H1 (cell line): ENCODE results near the gene SLC2A14. TPM values are rescaled to one million over a fixed set of nuclear protein-coding genes. Genes with fewer than 3 reads are reported as not detected.

Experiments
- CTCF ChIA-PET: fragments of 300-600 bp; sonication (Branson Sonifier 250); formaldehyde crosslinking; loops from one replicate; lab custom pipeline; 2021; ENCODE audit not compliant: partially characterized antibody; lab: Charles Lee
- POLR2A ChIA-PET: fragments of 300-600 bp; sonication (Branson Sonifier 250); formaldehyde crosslinking; loops from one replicate; lab custom pipeline; 2021; ENCODE audit warnings: inconsistent platforms; ENCODE audit not compliant: partially characterized antibody; lab: Charles Lee
- DNase-seq, 2 experiments: peaks; one replicate each; pipeline versions ENCODE4 v3.0.0 to v3.0.0-alpha.2; 2010 to 2022; ENCODE audit warnings: low spot score in 2 of 2, low read depth in 1 of 2, mixed read lengths in 1 of 2
- FAIRE-seq: peaks from 2 replicates; lab custom pipeline; 2011; peaks lifted over from hg19 to GRCh38; lab: Jason Lieb, UNC
- H2AFZ ChIP-seq: 2 replicates; pipeline ENCODE4 v1.8.1; 2012; ENCODE audit warnings: low read length, inconsistent platforms
- H2AK5ac ChIP-seq: 2 replicates; pipeline ENCODE4 v1.6.1; 2013; ENCODE audit warnings: low read depth, low read length
- H2BK120ac ChIP-seq: replicated peaks from 2 replicates; pipeline ENCODE3; 2013; ENCODE audit warnings: low read depth, low read length, inconsistent platforms
- H2BK12ac ChIP-seq: 2 replicates; pipeline ENCODE4 v1.6.1; 2013; ENCODE audit warnings: low read depth, low read length
- H2BK15ac ChIP-seq: 2 replicates; pipeline ENCODE4 v1.6.1; 2013; ENCODE audit warnings: low read length
- H2BK20ac ChIP-seq: 2 replicates; pipeline ENCODE4 v1.6.1; 2013; ENCODE audit warnings: low read length
- H2BK5ac ChIP-seq: 2 replicates; pipeline ENCODE4 v1.6.1; 2013; ENCODE audit warnings: low read depth, low read length
- H3K14ac ChIP-seq: 2 replicates; pipeline ENCODE4 v1.6.1; 2013; ENCODE audit warnings: inconsistent platforms; ENCODE audit not compliant: insufficient read length
- H3K18ac ChIP-seq: 2 replicates; pipeline ENCODE4 v1.6.1; 2013; ENCODE audit warnings: low read length; ENCODE audit errors: extremely low read depth
- H3K23ac ChIP-seq: 2 replicates; pipeline ENCODE4 v1.6.1; 2013; ENCODE audit warnings: inconsistent platforms; ENCODE audit not compliant: insufficient read length
- H3K23me2 ChIP-seq: 2 replicates; pipeline ENCODE4 v1.6.1; 2013; ENCODE audit warnings: low read depth, low read length
- H3K27ac ChIP-seq: 2 replicates; pipeline ENCODE4 v1.6.1; 2011; ENCODE audit warnings: low read depth, low read length, inconsistent platforms
- H3K27me3 ChIP-seq, 4 experiments: replicated peaks in 1 of 4; 1 replicate in 1 of 4; 2 replicates in 3 of 4; pipeline versions ENCODE4 v1.6.1 to v1.8.1; 2011 to 2013; ENCODE audit warnings: low read length in 3 of 4, mild to moderate bottlenecking in 3 of 4, inconsistent platforms in 2 of 4, mixed read lengths in 2 of 4, moderate library complexity in 1 of 4; ENCODE audit not compliant: control insufficient read depth in 3 of 4, insufficient read depth in 3 of 4; ENCODE audit errors: extremely low read depth in 1 of 4
- H3K36me3 ChIP-seq, 4 experiments: 2 replicates each; pipeline versions ENCODE4 v1.6.1 to v1.8.1; 2011 to 2013; ENCODE audit warnings: mild to moderate bottlenecking in 4 of 4, low read length in 3 of 4, moderate library complexity in 2 of 4, control low read depth in 1 of 4, inconsistent platforms in 1 of 4; ENCODE audit not compliant: insufficient read depth in 4 of 4, control insufficient read depth in 2 of 4
- H3K4ac ChIP-seq: replicated peaks from 2 replicates; pipeline ENCODE3; 2013; ENCODE audit warnings: low read length, low read depth, mixed read lengths, inconsistent platforms; ENCODE audit not compliant: insufficient read length
- H3K4me1 ChIP-seq, 4 experiments: replicated peaks in 1 of 4; 1 replicate in 1 of 4; 2 replicates in 3 of 4; pipeline versions ENCODE4 v1.6.1 to v1.8.1; 2011 to 2013; ENCODE audit warnings: low read length in 3 of 4, inconsistent platforms in 2 of 4, mixed read lengths in 1 of 4; ENCODE audit not compliant: insufficient read depth in 4 of 4, control insufficient read depth in 3 of 4
- H3K4me2 ChIP-seq, 2 experiments: 2 replicates each; pipeline versions ENCODE4 v1.6.1 to v1.8.1; 2011 to 2013; ENCODE audit warnings: low read depth in 2 of 2, low read length in 2 of 2, control low read depth in 1 of 2, inconsistent platforms in 1 of 2, mild to moderate bottlenecking in 1 of 2; ENCODE audit not compliant: insufficient read depth in 1 of 2
- H3K4me3 ChIP-seq, 4 experiments: fragments of 200-600, 300-600 bp in 1 of 4; sonication (generic), shearing (Covaris generic), sonication (Bioruptor Twin) in 1 of 4; 2 replicates each; pipeline versions ENCODE4 v1.5.1 to v1.8.1; 2011 to 2016; ENCODE audit warnings: low read length in 4 of 4, low read depth in 3 of 4, control low read depth in 2 of 4, inconsistent platforms in 2 of 4, mild to moderate bottlenecking in 2 of 4, mixed read lengths in 1 of 4, moderate library complexity in 1 of 4; ENCODE audit not compliant: insufficient read depth in 2 of 4; ENCODE audit errors: extremely low read depth in 1 of 4
- H3K56ac ChIP-seq: replicated peaks from 2 replicates; pipeline ENCODE3; 2013; ENCODE audit warnings: low read depth, mild to moderate bottlenecking, mixed read lengths, low read length, inconsistent platforms; ENCODE audit not compliant: insufficient read length
- H3K79me1 ChIP-seq: 2 replicates; pipeline ENCODE4 v1.6.1; 2013; ENCODE audit warnings: low read depth, low read length, control low read depth
- H3K79me2 ChIP-seq, 2 experiments: 2 replicates each; pipeline versions ENCODE4 v1.6.1 to v1.8.1; 2012 to 2013; ENCODE audit warnings: low read length in 2 of 2, mild to moderate bottlenecking in 2 of 2, inconsistent platforms in 1 of 2; ENCODE audit not compliant: insufficient read depth in 2 of 2, control insufficient read depth in 1 of 2
- H3K9ac ChIP-seq, 4 experiments: replicated peaks in 1 of 4; 1 replicate in 1 of 4; 2 replicates in 3 of 4; pipeline versions ENCODE4 v1.6.1 to v1.8.1; 2011 to 2013; ENCODE audit warnings: low read depth in 3 of 4, low read length in 3 of 4, control low read depth in 2 of 4, mild to moderate bottlenecking in 2 of 4, moderate library complexity in 2 of 4, inconsistent platforms in 1 of 4; ENCODE audit errors: extremely low read depth in 1 of 4
- H3K9me3 ChIP-seq, 2 experiments: 2 replicates each; pipeline versions ENCODE4 v1.6.1 to v1.8.1; 2012 to 2013; ENCODE audit warnings: mild to moderate bottlenecking in 2 of 2, moderate library complexity in 2 of 2, control low read depth in 1 of 2, inconsistent platforms in 1 of 2, low read depth in 1 of 2, low read length in 1 of 2, mixed read lengths in 1 of 2; ENCODE audit not compliant: insufficient read depth in 2 of 2
- H4K20me1 ChIP-seq, 2 experiments: replicated peaks in 1 of 2; 2 replicates each; pipeline versions ENCODE3 to v1.8.1; 2011 to 2013; ENCODE audit warnings: inconsistent platforms in 2 of 2, low read length in 2 of 2, mild to moderate bottlenecking in 1 of 2; ENCODE audit not compliant: insufficient read depth in 2 of 2, control insufficient read depth in 1 of 2
- H4K5ac ChIP-seq: 2 replicates; pipeline ENCODE4 v1.6.1; 2013; ENCODE audit warnings: low read length, low read depth, mixed read lengths, inconsistent platforms; ENCODE audit not compliant: insufficient read length
- H4K8ac ChIP-seq: 2 replicates; pipeline ENCODE4 v1.8.0; 2013; ENCODE audit warnings: mild to moderate bottlenecking, moderate library complexity, low read length, inconsistent platforms; ENCODE audit not compliant: insufficient read depth; ENCODE audit errors: extremely low read depth
- H4K91ac ChIP-seq: replicated peaks from 2 replicates; pipeline ENCODE3; 2013; ENCODE audit warnings: low read length, mixed read lengths, inconsistent platforms; ENCODE audit not compliant: insufficient read length
- CBX8 ChIP-seq: fragments of 300-800, 300-1000 bp; sonication (generic); IDR thresholded peaks from 2 replicates; pipeline ENCODE4 v1.7.1; 2016; ENCODE audit warnings: low read depth, low read length, borderline replicate concordance
- CHD2 ChIP-seq: IDR thresholded peaks from 2 replicates; pipeline ENCODE4 v1.6.1; 2012; ENCODE audit warnings: low read length, improper control_type of control experiment
- EZH2 ChIP-seq: fragments of 200-600 bp; sonication (generic); IDR thresholded peaks from 2 replicates; pipeline ENCODE4 v1.7.1; 2012; ENCODE audit warnings: low read depth, mild to moderate bottlenecking, moderate library complexity, low read length, inconsistent platforms; ENCODE audit not compliant: severe bottlenecking
- JUN ChIP-seq: IDR thresholded peaks from 2 replicates; pipeline ENCODE4 v1.6.1; 2011; ENCODE audit warnings: low read depth, mild to moderate bottlenecking, improper control_type of control experiment, low read length
- PHF8 ChIP-seq: fragments of 200-600 bp; sonication (generic); conservative IDR thresholded peaks from 2 replicates; pipeline ENCODE4 v1.7.1; 2012; ENCODE audit warnings: low read depth, mild to moderate bottlenecking, inconsistent platforms, low read length, moderate library complexity
- RFX5 ChIP-seq: IDR thresholded peaks from 2 replicates; pipeline ENCODE4 v1.6.1; 2011; ENCODE audit warnings: low read depth, low read length, improper control_type of control experiment, borderline replicate concordance
- YY1 ChIP-seq: IDR thresholded peaks from 2 replicates; pipeline ENCODE4 v1.6.1; 2011; ENCODE audit warnings: low read depth, mild to moderate bottlenecking, low read length
- WGBS, 2 experiments: shearing (Covaris generic) in 1 of 2; methylation state at CpG; one replicate each; pipeline versions ENCODE4 v1.1.6 to v1.1.7; 2013 to 2015; ENCODE audit warnings: low lambda C conversion rate in 2 of 2, mixed read lengths in 2 of 2, inconsistent platforms in 1 of 2, low coverage in 1 of 2, missing lambda C conversion rate in 1 of 2; ENCODE audit not compliant: insufficient replicate concordance in 2 of 2, insufficient coverage in 1 of 2, insufficient read length in 1 of 2; ENCODE audit errors: extremely low coverage in 1 of 2, missing lambda C conversion rate in 1 of 2; 5-methylcytosine and 5-hydroxymethylcytosine counted together
- polyA plus RNA-seq, 7 experiments: library from polyadenylated mRNA; depleted of rRNA in 3 of 7; stranded (reverse) in 5 of 7; unstranded in 2 of 7; fragments of >200 nt in 5 of 7; fragments of 200-250 nt in 2 of 7; gene quantifications; 1 replicate in 5 of 7; 2 replicates in 1 of 7; 4 replicates in 1 of 7; pipeline versions ENCODE4 v1.2.1 to v1.2.3, GENCODE V29; 2011 to 2013; ENCODE audit warnings: missing spikeins in 2 of 7, mixed read lengths in 2 of 7
- total RNA-seq: library from RNA; stranded (reverse); fragmentation: NEBNext Ultra II Directional; extraction: Animal tissue kit (Norgen Biotek cat#: 25700); gene quantifications from 2 replicates; pipeline ENCODE4 v1.2.1, GENCODE V29; 2021

SLC2A14 gene
- total and polyA plus RNA-seq, 2 of the 8 experiments (the other 6 are each of a cell fraction or from before 2014, with no cell fraction given): 11.1 to 19.3 TPM

GRCh38 chr12:7905071-7905470 lies 32.4 kb upstream of the SLC2A14 start:
- Histone ChIP-seq H3K23me2 (0 out of 2 replicates have a peak, but pooled peaks cover 3% of the 10 kb centered on the region), H2AK5ac (no peak overlapping the region), H3K56ac (peak overlapping the region; percentile 90), H3K23ac (no peak overlapping the region), H4K20me1 (no peaks in the 10 kb centered on the region), H3K79me1 (no peaks in the 10 kb centered on the region)
- FAIRE-seq: no peak
- no peak for TF ChIP-seq RFX5
- no peak for TF ChIP-seq CHD2
- no peak for TF ChIP-seq EZH2
- TF ChIP-seq JUN: no peak
- TF ChIP-seq PHF8: no peak
- TF ChIP-seq YY1: no peak
- no peak for TF ChIP-seq CBX8
- TF ChIP-seq, all 59 proteins: peak for 0
- Histone ChIP-seq H3K27ac (peak overlapping the region; percentile 43; the same call in 1 of the 2 replicates), H3K79me2 (no peaks in the 10 kb centered on the region), H3K9ac (no peak overlapping the region; a peak in 1 of 7 replicates), H3K27me3 (no peaks in the 10 kb centered on the region), H3K14ac (no peak overlapping the region), H4K8ac (no peak overlapping the region), H3K4me2 (peak overlapping the region; percentile 50 to 52; a peak in 3 of 4 replicates), H2BK5ac (peak overlapping the region; percentile 86), H3K36me3 (no peaks in the 10 kb centered on the region), H4K91ac (peak overlapping the region; percentile 73), H3K4ac (no peak overlapping the region), H2BK15ac (no peak overlapping the region), H3K4me3 (peak overlapping the region in 1 of 4 experiments; percentile 45; a peak in 1 of 8 replicates), H2BK20ac (no peak overlapping the region), H2BK120ac (peak overlapping the region; percentile 9), H3K9me3 (no peaks in the 10 kb centered on the region), H4K5ac (peak overlapping the region; percentile 85), H3K4me1 (peaks cover 2 to 12% (median 6%) of the 10 kb centered on the region in 4 experiments; a peak in 5 of 7 replicates), H2AFZ (no peak overlapping the region), H3K18ac (no peak overlapping the region; the same call in 1 of the 2 replicates), H2BK12ac (no peak overlapping the region)
- DNase-seq: no peak
- ChIA-PET CTCF (interaction anchor here (0.7 to 5.0 kb wide), 11 partner anchors 11 to 107 kb away, joined by 3 to 37 read pairs (median 4); no protein-coding TSS in a partner anchor), POLR2A (interaction anchor here (0.8 to 3.3 kb wide), 13 partner anchors 13 to 264 kb away, joined by 3 to 40 read pairs (median 7); partner anchors contain the start of gene SLC2A3)
- WGBS, 2 experiments: 14% methylated on average over 1 of the region's 1 CpG; no CpG with 5 or more reads in 1 of the 2 experiments
